GM19328 (cell line): Measurements from ENCODE around the gene GPR25.

Source experiments
- ATAC-seq: cut with Tn5 transposase; IDR thresholded peaks from one replicate; pipeline ENCODE4 v1.9.1; 2021; ENCODE audit warnings: mild to moderate bottlenecking, moderate library complexity; ENCODE audit not compliant: unreplicated experiment

The GPR25 gene

GRCh38 chr1:200873116-200873670 lies 412 bp downstream of the GPR25 start:
- ATAC-seq: no peak

GRCh38 chr1:200873671-200874397 lies 1.1 kb downstream of the GPR25 start:
- no peak for ATAC-seq

GRCh38 chr1:200874694-200875093 lies 1.9 kb downstream of the GPR25 start:
- no peak for ATAC-seq

GRCh38 chr1:200875416-200875815 lies 2.6 kb downstream of the GPR25 start:
- no peak for ATAC-seq

GRCh38 chr1:200877010-200877409 lies 4.2 kb downstream of the GPR25 start:
- no peak for ATAC-seq

GRCh38 chr1:200877839-200878551 lies 5.2 kb downstream of the GPR25 start:
- no peak for ATAC-seq

GRCh38 chr1:200880212-200880611 lies 7.4 kb downstream of the GPR25 start:
- no peak for ATAC-seq

- no peak for ATAC-seq
Observed at GRCh38 chr1:200883118-200883517, 10.3 kb downstream of the GPR25 start.

- ATAC-seq: no peak
Observed at GRCh38 chr1:200885623-200886402, 13.0 kb downstream of the GPR25 start.

- no peak for ATAC-seq
Observed at GRCh38 chr1:200886594-200886993, 13.8 kb downstream of the GPR25 start.

GRCh38 chr1:200887036-200887435 lies 14.3 kb downstream of the GPR25 start:
- ATAC-seq: no peak

GRCh38 chr1:200887772-200888348 lies 15.1 kb downstream of the GPR25 start:
- no peak for ATAC-seq

GRCh38 chr1:200888349-200888838 lies 15.6 kb downstream of the GPR25 start:
- peak; percentile 81 for ATAC-seq

- no peak for ATAC-seq
Observed at GRCh38 chr1:200889571-200889970, 16.8 kb downstream of the GPR25 start.

- ATAC-seq: no peak
Observed at GRCh38 chr1:200890027-200890426, 17.2 kb downstream of the GPR25 start.

GRCh38 chr1:200890818-200891773 lies 18.3 kb downstream of the GPR25 start:
- ATAC-seq: no peak

GRCh38 chr1:200891774-200892157 lies 19.0 kb downstream of the GPR25 start:
- ATAC-seq: no peak

GRCh38 chr1:200892546-200892945 lies 19.8 kb downstream of the GPR25 start:
- no peak for ATAC-seq

- ATAC-seq: no peak
Observed at GRCh38 chr1:200892958-200893357, 20.2 kb downstream of the GPR25 start.

GRCh38 chr1:200893411-200893901 lies 20.7 kb downstream of the GPR25 start:
- no peak for ATAC-seq
